GM15510 (cell line): ENCODE measurements around the gene APLN.

ENCODE experiments used
- POLR2A ChIP-seq: IDR thresholded peaks from 3 replicates; pipeline ENCODE4 v1.6.1; 2011; ENCODE audit warnings: borderline replicate concordance; ENCODE audit not compliant: insufficient read length; ENCODE audit errors: extremely low read depth

The APLN gene

GRCh38 chrX:129599996-129600395, 54.8 kb downstream of the APLN start:
- TF ChIP-seq POLR2A, result no peak

- TF ChIP-seq POLR2A, result no peak
Measured at GRCh38 chrX:129599499-129599898, 55.3 kb downstream of the APLN start.

- TF ChIP-seq POLR2A, result no peak
Measured at GRCh38 chrX:129597905-129598304, 56.9 kb downstream of the APLN start.

GRCh38 chrX:129596077-129596476, 58.7 kb downstream of the APLN start:
- TF ChIP-seq POLR2A, result no peak
